NCI-H1417 (cell line): ENCODE results near the gene MAD2L1BP.
A peak's percentile ranks its signal among the peaks of the same experiment; 100 is the strongest.

Experiments used
- DNase-seq, 3 experiments: peaks; one replicate each; lab custom pipeline; 2025; lab: John Stamatoyannopoulos, UW

The MAD2L1BP gene

DNA sequence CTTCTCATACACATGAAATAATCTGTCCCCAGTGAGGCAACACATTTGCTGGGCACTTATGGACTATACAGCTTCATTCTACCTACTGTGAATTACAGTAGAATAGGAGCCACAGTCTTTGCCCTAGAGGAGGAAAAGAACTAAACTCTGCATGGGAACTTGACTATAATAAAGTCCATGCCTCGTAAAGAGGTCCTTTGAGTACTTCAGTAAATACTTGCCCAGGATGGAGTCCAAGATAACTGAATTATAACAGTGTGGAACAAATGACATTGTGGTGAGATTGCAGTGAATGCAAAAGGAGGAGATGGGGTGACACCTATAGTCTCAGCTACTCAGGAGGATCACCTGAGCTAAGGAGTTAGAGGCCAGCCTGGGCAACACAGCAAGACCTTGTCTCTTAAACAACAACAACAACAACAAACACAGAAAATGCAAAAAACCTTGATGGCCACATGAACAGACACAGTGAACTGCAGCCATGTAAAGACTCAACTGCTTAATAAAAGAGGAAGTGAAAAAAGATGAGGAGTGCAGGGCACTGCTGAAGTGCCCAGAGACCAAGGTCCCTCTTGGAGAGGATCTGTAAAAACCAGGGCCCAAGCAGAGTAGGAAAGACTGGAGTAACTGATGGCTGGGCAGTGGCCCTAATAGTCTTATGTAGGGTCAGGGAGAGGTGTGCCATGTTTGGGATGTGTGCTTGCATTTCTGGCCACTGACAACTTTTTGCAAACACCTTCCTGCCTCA, 48.2 kb downstream of the MAD2L1BP start:
- DNase-seq, result no peak

DNA sequence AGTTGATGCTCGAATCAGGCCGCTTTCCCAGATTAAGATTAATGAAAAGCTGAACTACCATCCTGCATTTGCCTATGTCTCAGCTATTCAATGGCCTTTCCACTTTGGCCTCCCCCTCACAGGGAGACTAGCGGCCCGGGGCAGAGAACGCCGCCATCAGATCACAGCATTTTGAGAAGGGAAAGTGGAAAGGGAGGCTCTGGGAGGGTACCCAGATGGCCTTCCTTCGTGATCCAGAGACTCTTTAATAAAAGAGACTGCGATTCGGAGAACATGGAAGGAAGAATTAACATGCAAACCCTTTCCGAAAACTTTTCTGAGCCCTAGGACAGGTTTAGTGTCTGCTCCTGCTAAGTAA, 51.4 kb downstream of the MAD2L1BP start:
- no peak for DNase-seq

DNA sequence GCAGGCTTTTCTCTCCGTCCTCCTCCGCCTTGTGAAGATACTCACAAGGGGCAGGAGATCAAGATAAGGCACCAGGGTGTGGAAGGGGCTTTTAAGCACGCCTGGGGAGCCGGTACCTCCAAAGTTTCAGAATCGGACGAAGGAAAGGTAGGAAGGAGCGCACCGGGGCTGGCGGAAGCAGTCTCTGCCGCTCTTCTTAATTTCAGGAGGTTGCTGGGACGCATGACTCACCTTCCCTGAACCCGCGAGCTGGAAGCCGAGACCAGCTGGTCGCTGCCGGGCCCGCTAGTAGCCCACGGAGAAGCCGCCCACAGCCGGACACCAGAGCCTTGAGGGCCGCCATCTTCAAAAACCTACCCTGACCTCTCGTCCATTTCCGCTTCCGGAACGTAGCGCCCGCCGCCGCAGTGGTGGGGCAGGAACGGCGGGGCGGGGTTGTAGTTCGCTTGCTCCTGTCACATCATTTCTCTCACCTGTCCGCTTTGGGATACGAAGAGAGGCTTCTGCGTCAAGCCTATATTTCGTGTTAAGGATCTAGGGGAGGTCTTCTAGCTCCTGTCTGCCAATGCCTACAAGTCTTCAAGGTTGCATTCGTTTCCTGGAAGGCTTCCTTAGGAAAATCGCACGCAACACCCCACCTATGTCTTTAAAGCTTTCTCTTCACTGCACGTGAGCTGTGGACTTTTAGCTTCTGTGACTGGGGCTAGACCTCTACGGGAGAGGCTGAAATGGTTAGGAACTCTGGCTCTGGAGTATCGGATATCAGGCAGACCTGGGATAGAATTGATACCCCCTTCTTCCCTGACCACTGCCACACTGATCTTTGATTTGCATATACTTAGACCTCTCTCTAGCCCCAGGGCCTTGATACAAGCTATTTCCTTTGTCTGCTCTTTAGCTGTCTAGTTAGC, 52.1 kb downstream of the MAD2L1BP start, which contains the start of gene MRPS18A:
TSS of gene MRPS18A (minus strand) at position 355 of the 911 bp plus-strand sequence. CDS start at position 343, 12 bp downstream.
- DNase-seq, result peak; percentile 72 to 81 (median 73)

DNA sequence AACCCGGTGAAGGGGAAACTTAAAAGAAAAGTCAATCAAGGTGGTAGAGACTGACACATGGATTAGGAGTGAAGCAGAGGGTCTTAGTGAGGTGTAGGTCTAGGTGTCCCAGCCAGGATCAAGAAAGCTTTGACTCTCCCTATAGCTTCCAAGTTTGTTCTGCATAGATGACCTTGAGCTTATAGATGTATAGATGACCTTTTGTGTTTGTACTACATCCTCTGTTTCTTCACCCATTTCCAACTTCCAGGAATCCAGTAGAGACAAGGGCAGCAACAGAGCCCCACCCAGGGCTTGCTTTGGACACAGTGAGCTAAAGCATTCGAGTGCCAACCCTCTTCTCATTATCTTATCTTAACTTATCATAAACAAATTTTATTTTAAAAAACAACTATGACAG, 53.8 kb downstream of the MAD2L1BP start:
- DNase-seq, result no peak
